HUES48 (cell line): ENCODE measurements around the gene PELI2.

ENCODE experiments used
- H3K27ac ChIP-seq: one replicate; pipeline ENCODE4 v1.7.0; 2013; ENCODE audit warnings: low read depth, low read length, inconsistent platforms
- H3K27me3 ChIP-seq: 2 replicates; pipeline ENCODE4 v1.6.1; 2013; ENCODE audit warnings: mild to moderate bottlenecking, low read length; ENCODE audit not compliant: control insufficient read depth, insufficient read depth
- H3K36me3 ChIP-seq: 2 replicates; pipeline ENCODE4 v1.6.1; 2013; ENCODE audit warnings: low read length; ENCODE audit not compliant: control insufficient read depth, insufficient read depth
- H3K4me1 ChIP-seq: 2 replicates; pipeline ENCODE4 v1.6.1; 2013; ENCODE audit warnings: mild to moderate bottlenecking, low read length; ENCODE audit not compliant: control insufficient read depth, insufficient read depth
- H3K4me3 ChIP-seq: 2 replicates; pipeline ENCODE4 v1.5.1; 2013; ENCODE audit warnings: mild to moderate bottlenecking, low read depth, low read length
- H3K9ac ChIP-seq: 2 replicates; pipeline ENCODE4 v1.6.1; 2013; ENCODE audit warnings: mild to moderate bottlenecking, low read depth, low read length, moderate library complexity
- H3K9me3 ChIP-seq: 2 replicates; pipeline ENCODE4 v1.6.1; 2013; ENCODE audit warnings: low read length; ENCODE audit not compliant: control insufficient read depth, insufficient read depth

Gene PELI2

DNA sequence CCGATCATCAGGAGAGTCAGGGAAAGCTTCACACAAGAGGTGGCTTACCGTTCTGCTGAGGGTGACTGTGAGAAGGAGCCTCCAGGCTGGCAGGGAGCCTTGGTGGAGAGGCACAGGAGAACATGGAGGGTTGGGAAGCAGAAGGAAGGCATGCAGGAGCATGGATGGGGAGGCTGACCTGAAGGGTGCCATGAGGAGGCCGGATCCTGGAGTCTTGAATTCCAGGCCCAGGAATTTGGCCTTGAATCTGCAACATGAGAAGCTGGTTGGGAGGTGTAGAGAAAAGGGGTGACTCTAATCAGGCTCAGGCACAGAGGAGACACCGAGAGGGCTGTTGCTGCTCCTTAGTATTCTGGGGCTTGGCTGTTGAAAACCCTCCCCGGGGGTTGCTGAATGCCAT, 130.2 kb downstream of the PELI2 start:
- Histone ChIP-seq H3K9me3 (no peaks in the 10 kb centered on the region), H3K4me1 (no peaks in the 10 kb centered on the region), H3K36me3 (no peaks in the 10 kb centered on the region), H3K27ac (no peak overlapping the region), H3K27me3 (no peaks in the 10 kb centered on the region), H3K9ac (no peak overlapping the region), H3K4me3 (no peak overlapping the region)

DNA sequence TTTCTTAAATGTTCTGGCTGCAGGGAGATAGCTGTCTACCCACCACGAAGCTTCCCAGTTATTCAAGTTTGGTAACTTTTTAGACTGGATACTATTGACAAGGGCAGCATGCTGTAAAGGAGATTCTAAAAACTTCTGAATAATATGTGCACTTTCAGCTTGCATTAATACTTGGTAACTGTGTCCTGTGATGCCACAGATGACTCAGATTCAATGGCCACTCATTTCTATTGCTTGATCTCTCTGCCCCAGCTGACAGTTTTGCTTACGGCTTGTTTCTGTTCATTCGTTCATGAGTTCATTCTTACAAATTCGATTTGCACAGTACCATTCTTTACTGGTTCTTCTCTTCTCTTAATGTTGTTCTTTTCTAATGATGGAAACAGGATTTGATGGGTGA, 142.8 kb downstream of the PELI2 start:
- Histone ChIP-seq H3K27ac (no peak overlapping the region), H3K27me3 (no peaks in the 10 kb centered on the region), H3K4me3 (no peak overlapping the region), H3K4me1 (no peaks in the 10 kb centered on the region), H3K36me3 (no peaks in the 10 kb centered on the region), H3K9me3 (no peaks in the 10 kb centered on the region), H3K9ac (no peak overlapping the region)

DNA sequence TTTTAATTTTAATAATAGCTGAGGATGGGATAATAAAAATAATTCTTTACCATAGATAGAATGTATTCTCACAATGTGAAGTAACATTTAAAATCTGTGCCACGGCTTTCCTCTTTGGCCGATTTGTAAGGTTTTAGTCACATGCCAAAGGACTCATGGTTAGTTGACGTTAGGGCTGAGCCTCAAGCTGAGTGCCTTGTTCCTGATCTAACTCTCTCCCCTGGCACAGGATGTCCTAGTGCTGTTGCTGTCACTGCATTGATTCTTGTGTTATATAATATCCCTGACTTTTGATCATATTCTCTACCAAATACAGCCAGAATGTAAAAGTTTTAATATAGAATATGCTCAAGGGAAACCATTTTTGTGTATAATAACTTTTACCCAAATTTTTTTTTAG, 144.3 kb downstream of the PELI2 start:
- H3K9ac ChIP-seq = no peak overlapping the region
- H3K27ac ChIP-seq = no peak overlapping the region
- H3K4me1 ChIP-seq = no peaks in the 10 kb centered on the region
- no peaks in the 10 kb centered on the region for H3K27me3 ChIP-seq
- no peaks in the 10 kb centered on the region for H3K9me3 ChIP-seq
- no peak overlapping the region for H3K4me3 ChIP-seq
- H3K36me3 ChIP-seq = no peaks in the 10 kb centered on the region

DNA sequence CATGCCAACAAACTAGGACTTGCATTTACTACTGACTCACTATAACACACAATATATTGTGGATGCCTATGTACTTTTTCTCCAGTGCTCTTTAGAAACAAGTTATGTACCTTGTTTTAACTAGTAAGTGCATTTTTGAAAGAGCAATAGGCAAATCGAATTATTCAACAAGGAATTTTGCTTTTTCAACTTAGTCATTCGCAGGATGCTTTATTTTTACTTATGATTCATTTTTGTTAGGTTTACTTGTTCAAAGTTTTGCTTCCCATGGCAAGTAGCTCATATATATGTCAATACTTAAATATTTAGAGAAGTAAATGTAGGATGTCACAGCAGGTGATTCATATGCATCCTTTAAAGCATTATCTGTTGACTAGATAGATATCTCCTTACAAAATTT, 149.8 kb downstream of the PELI2 start:
- H3K4me1 ChIP-seq = no peaks in the 10 kb centered on the region
- H3K9me3 ChIP-seq = no peaks in the 10 kb centered on the region
- no peak overlapping the region for H3K4me3 ChIP-seq
- H3K27ac ChIP-seq = no peak overlapping the region
- H3K36me3 ChIP-seq = no peaks in the 10 kb centered on the region
- H3K27me3 ChIP-seq = no peaks in the 10 kb centered on the region
- no peak overlapping the region for H3K9ac ChIP-seq

DNA sequence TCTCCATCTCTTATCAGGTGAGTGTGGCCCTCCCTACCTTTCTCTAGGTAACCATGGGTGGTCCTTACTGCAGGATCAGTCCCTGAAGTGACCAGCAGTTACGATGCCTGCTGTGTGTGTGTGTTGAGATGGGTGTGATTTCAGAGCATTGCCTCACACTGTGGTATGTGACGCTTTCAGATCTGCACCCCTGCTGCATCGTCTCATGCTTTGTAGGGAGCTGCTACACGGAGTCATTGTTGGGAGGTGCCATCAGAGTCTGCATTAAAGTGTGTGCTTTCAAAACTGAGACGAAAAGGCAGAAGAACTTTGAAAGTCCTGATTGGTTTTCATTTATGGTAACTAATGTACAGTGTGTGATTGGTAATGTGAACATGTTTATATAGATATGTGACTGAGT, 150.5 kb downstream of the PELI2 start:
- Histone ChIP-seq H3K27me3 (no peaks in the 10 kb centered on the region), H3K4me1 (no peaks in the 10 kb centered on the region), H3K9me3 (no peaks in the 10 kb centered on the region), H3K36me3 (no peaks in the 10 kb centered on the region), H3K27ac (no peak overlapping the region), H3K4me3 (no peak overlapping the region), H3K9ac (no peak overlapping the region)

DNA sequence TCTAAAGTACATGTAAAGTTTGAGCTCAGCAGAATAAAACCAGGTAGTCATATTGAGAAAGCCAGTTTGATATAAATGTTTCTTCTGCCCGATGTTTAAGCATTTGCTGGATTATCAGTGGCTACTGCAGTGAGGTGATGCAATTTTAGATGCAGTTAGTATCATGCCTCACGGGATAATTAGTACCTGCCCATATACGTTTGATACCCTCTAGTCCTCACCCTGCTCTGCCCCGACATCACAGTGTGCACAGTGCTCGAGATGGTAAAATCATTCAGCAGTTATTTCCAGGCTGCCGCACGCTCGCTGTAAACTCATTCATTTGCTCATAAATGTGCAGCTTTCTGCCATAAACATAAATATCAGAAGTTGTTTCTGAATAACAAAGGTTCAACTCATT, 152.7 kb downstream of the PELI2 start:
- no peaks in the 10 kb centered on the region for H3K27me3 ChIP-seq

DNA sequence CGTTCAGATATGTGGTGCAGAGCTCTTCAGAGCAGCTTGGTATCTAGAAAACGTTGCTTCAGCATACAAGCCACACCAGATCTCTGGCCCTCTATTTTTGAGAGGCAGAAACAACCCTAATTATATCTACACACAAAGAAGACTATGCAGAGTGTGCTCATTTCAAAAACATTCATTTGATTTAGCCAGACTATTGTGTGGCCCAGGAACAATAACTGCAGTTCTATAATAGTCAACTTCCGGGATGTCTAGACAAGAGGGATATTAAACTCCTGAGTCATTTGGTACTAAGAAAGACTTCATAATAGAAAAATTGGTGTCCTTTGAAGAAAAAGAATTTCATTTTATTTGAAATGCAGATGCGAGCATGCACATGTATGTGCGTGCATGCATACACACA, 153.8 kb downstream of the PELI2 start:
- Histone ChIP-seq H3K4me1 (no peaks in the 10 kb centered on the region), H3K27ac (no peak overlapping the region), H3K27me3 (no peaks in the 10 kb centered on the region), H3K4me3 (no peak overlapping the region), H3K36me3 (no peaks in the 10 kb centered on the region), H3K9me3 (peaks cover 7% of the 10 kb centered on the region), H3K9ac (no peak overlapping the region)

More for the DNA sequence above, 152.7 kb downstream of the PELI2 start:
- Histone ChIP-seq H3K36me3 (no peaks in the 10 kb centered on the region), H3K4me3 (no peak overlapping the region), H3K9me3 (peaks cover 7% of the 10 kb centered on the region), H3K9ac (no peak overlapping the region), H3K27ac (no peak overlapping the region), H3K4me1 (no peaks in the 10 kb centered on the region)

DNA sequence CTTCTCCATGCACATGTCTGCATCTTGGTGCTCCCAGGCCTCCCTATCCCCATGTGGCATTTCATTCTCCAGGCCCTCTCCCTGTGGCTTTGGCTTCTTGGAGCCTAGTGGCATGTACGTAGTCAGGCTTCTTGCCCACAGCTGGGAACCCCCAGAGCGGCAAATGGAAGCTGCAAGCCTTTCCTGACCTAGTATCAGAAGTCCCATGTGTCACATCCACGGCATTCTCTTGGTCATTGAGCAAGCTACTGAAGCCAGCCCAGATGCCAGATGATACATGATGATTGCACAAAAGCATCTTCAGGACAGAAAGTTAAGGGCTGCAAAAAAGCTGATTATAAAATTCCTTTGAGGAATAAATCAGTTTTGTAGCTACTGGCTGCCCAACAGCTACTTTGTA, 154.9 kb downstream of the PELI2 start:
- Histone ChIP-seq H3K27ac (no peak overlapping the region), H3K27me3 (no peaks in the 10 kb centered on the region), H3K36me3 (no peaks in the 10 kb centered on the region), H3K9me3 (peaks cover 7% of the 10 kb centered on the region), H3K9ac (no peak overlapping the region), H3K4me3 (no peak overlapping the region), H3K4me1 (no peaks in the 10 kb centered on the region)

DNA sequence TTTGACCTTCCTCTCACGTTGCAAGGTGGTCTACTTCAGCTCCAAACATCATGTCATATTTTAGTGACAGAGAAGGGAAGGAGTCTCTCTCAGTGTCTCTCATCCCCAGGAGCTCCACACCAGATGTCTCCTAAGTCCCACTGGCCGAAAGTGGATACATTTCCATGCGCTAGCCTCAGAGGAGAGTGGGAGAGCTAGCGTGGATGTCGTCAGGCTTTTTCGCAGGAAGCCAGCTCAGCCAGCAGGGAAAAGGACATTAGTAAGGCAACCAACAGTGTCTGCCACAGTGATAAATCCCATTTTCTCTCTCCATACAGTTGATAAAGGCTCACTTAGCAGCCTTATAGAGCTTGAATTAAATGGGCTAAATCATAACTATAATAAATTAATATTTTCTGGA, 155.7 kb downstream of the PELI2 start:
- Histone ChIP-seq H3K27me3 (no peaks in the 10 kb centered on the region), H3K36me3 (no peaks in the 10 kb centered on the region), H3K9ac (no peak overlapping the region), H3K9me3 (peaks cover 7% of the 10 kb centered on the region), H3K27ac (no peak overlapping the region), H3K4me3 (no peak overlapping the region), H3K4me1 (no peaks in the 10 kb centered on the region)

DNA sequence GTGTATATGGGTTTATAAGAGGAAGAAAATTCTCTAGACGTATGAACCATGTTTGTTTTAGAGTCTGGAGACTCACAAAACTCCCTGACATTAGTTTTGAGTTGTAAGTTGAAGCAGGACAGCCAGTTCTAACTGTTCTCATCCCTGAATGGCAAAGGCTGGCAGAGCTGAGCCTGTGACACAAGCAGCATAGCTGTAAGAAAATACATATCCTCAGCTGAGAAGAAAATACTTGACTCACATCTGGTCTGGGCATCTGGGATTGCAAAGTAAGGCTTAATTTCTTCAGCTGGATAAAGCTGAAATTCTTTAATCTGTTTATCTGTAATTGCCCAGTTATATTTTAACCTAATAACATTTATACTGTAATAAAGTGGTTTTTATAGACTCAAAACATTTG, 156.3 kb downstream of the PELI2 start:
- no peaks in the 10 kb centered on the region for H3K4me1 ChIP-seq
- no peaks in the 10 kb centered on the region for H3K27me3 ChIP-seq
- peaks cover 7% of the 10 kb centered on the region for H3K9me3 ChIP-seq
- H3K27ac ChIP-seq = no peak overlapping the region
- H3K36me3 ChIP-seq = no peaks in the 10 kb centered on the region
- no peak overlapping the region for H3K4me3 ChIP-seq
- no peak overlapping the region for H3K9ac ChIP-seq

DNA sequence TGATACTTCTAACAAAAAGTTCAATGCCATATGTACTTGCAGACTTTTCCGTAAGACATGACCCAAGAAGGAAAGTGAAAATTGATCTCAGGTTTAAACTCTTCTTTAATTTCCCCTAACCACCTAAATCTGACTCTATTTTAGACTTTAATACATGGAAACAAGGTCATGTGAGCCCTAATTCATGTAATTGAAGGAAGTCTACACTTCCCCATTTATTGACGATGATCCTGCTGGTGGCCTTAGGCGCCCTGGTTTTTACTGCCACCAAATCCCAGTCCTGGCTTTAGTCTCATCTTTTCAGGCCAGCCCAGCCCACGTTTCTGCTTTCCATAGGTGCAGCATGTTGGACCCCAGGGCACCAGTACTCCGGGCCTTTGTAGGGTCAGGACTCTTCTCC, 157.9 kb downstream of the PELI2 start:
- Histone ChIP-seq H3K27me3 (no peaks in the 10 kb centered on the region), H3K4me3 (no peak overlapping the region), H3K36me3 (no peaks in the 10 kb centered on the region), H3K4me1 (no peaks in the 10 kb centered on the region), H3K9me3 (peaks cover 7% of the 10 kb centered on the region), H3K27ac (no peak overlapping the region), H3K9ac (no peak overlapping the region)

DNA sequence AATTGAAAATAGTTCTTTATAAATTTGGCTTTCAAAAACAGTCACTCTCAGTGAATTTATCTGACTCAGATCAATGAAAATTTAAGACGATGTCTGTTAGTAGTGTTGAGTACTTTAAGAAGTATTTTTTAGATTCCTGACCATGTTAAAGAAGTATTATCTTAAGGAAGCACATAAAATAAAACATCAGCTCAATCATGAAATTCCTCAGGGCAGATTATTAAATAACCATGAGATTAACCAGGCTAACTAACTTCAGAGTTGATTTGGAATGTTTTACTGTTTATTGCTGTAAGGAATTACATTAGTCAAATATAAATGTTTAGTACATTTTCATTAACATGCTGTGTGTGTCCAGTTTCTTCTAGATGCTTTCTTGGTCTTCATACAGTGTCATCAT, 160.2 kb downstream of the PELI2 start:
- Histone ChIP-seq H3K9me3 (peaks cover 7% of the 10 kb centered on the region), H3K4me1 (no peaks in the 10 kb centered on the region), H3K27ac (no peak overlapping the region), H3K9ac (no peak overlapping the region), H3K27me3 (no peaks in the 10 kb centered on the region), H3K36me3 (no peaks in the 10 kb centered on the region), H3K4me3 (no peak overlapping the region)
